Cardiac muscle cell (in vitro differentiated cells and primary cell): ENCODE data around the gene SLC36A2. TPM values are rescaled to one million over a fixed set of nuclear protein-coding genes. Genes with fewer than 3 reads are reported as not detected.

Source experiments
- DNase-seq, 2 donors: peaks; one replicate each; pipeline versions ENCODE4 v3.0.0 to v3.0.0-alpha.2; 2010 to 2017; ENCODE audit warnings: low read depth in 1 of 2, low spot score in 1 of 2
- H3K27ac ChIP-seq: fragments of 200-600 bp; sonication (generic); 2 replicates; pipeline ENCODE4 v1.5.1; 2016
- H3K27me3 ChIP-seq: fragments of 200-600 bp; sonication (generic); 2 replicates; pipeline ENCODE4 v1.6.0; 2016; ENCODE audit warnings: control low read depth
- H3K36me3 ChIP-seq: fragments of 200-600 bp; sonication (generic); 2 replicates; pipeline ENCODE4 v1.5.1; 2016; ENCODE audit warnings: control low read depth
- H3K4me1 ChIP-seq: fragments of 200-600 bp; sonication (generic); 2 replicates; pipeline ENCODE4 v1.8.1; 2017; ENCODE audit warnings: low read depth, mild to moderate bottlenecking, mixed run types
- H3K4me3 ChIP-seq: fragments of 200-600 bp; sonication (generic); 2 replicates; pipeline ENCODE4 v1.5.1; 2016; ENCODE audit warnings: mild to moderate bottlenecking
- H3K9me3 ChIP-seq: fragments of 200-600 bp; sonication (generic); 2 replicates; pipeline ENCODE4 v1.5.1; 2017; ENCODE audit warnings: low read depth, mild to moderate bottlenecking, control low read depth
- polyA plus RNA-seq: library from polyadenylated mRNA; unstranded; fragments of >200 nt; fragmentation: Nextera tagmentation; extraction: Ambion mirVana; gene quantifications from 2 replicates; pipeline ENCODE4 v1.2.1, GENCODE V29; 2016
- total RNA-seq: library from RNA; depleted of rRNA; stranded (reverse); fragments of >200 nt; gene quantifications from 2 replicates; pipeline ENCODE4 v1.2.3, GENCODE V29; 2016
- TF ChIP-seq, protein P1 (sequence below): IDR thresholded peaks from 2 replicates; pipeline ENCODE4 v1.5.1; 2012; ENCODE audit warnings: low read depth, mild to moderate bottlenecking, low read length

SLC36A2 gene
- total and polyA plus RNA-seq, 2 experiments from 2014 or later = not detected

DNA sequence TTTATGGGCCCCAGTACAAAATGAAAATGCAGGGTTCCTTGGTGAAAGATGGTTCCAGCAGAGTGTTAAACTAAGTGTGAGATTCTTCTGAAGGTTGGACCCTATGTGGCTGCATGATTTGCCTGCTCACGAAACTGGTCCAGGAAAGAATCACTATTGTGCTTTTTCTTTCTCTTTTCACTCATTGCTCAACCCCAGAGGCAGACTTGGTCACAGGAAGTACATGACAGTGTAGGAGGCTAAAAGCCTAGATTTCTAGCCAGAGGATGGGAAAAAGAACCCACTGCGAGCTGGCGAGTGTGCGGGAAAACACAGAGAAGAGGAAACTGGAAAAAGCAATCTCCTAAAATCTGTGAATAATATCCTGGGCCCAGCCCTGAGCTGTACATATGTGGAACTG is 18.6 kb downstream of the SLC36A2 start:
- peaks cover 4% of the 10 kb centered on the region for H3K4me1 ChIP-seq
- peak in 1 of 2 donors; percentile 20 for DNase-seq
- no peak overlapping the region for H3K27ac ChIP-seq
- H3K9me3 ChIP-seq = no peaks in the 10 kb centered on the region
- H3K4me3 ChIP-seq = no peak overlapping the region
- no peaks in the 10 kb centered on the region for H3K36me3 ChIP-seq
- no peaks in the 10 kb centered on the region for H3K27me3 ChIP-seq
- TF ChIP-seq, protein P1, sequence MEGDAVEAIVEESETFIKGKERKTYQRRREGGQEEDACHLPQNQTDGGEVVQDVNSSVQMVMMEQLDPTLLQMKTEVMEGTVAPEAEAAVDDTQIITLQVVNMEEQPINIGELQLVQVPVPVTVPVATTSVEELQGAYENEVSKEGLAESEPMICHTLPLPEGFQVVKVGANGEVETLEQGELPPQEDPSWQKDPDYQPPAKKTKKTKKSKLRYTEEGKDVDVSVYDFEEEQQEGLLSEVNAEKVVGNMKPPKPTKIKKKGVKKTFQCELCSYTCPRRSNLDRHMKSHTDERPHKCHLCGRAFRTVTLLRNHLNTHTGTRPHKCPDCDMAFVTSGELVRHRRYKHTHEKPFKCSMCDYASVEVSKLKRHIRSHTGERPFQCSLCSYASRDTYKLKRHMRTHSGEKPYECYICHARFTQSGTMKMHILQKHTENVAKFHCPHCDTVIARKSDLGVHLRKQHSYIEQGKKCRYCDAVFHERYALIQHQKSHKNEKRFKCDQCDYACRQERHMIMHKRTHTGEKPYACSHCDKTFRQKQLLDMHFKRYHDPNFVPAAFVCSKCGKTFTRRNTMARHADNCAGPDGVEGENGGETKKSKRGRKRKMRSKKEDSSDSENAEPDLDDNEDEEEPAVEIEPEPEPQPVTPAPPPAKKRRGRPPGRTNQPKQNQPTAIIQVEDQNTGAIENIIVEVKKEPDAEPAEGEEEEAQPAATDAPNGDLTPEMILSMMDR = no peak

GRCh38 chr5:151327585-151327984 is 19.8 kb downstream of the SLC36A2 start:
- H3K9me3 ChIP-seq = no peaks in the 10 kb centered on the region
- no peaks in the 10 kb centered on the region for H3K4me1 ChIP-seq
- DNase-seq = no peak
- H3K27ac ChIP-seq = no peak overlapping the region
- no peaks in the 10 kb centered on the region for H3K27me3 ChIP-seq
- H3K36me3 ChIP-seq = no peaks in the 10 kb centered on the region
- TF ChIP-seq, protein P1 = no peak
- H3K4me3 ChIP-seq = no peak overlapping the region

DNA sequence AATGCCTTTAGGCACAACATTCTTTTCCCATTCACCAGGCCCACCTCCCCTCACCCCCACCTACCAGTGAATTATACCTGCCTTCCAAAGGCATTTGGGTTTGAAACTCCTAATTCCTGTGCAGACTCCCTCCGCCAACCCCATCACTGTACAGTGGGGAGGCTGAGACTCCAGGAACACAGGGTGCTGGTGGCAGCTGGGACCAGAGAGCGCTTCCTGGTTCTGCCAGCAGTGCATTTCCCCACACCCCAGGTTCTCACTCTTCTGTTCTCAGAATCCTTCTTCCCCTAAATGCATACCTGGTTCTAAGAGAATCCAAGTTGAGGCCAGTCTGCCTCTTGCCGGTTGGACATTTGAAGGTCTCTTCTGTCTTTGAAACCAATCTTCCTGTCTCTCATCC is 21.1 kb downstream of the SLC36A2 start:
- Histone ChIP-seq H3K4me3 (no peak overlapping the region), H3K9me3 (no peaks in the 10 kb centered on the region), H3K27me3 (no peaks in the 10 kb centered on the region), H3K36me3 (no peaks in the 10 kb centered on the region), H3K27ac (no peak overlapping the region), H3K4me1 (no peaks in the 10 kb centered on the region)
- TF ChIP-seq, protein P1 = no peak
- no peak for DNase-seq

- Histone ChIP-seq H3K27me3 (no peaks in the 10 kb centered on the region), H3K9me3 (no peaks in the 10 kb centered on the region), H3K4me1 (no peaks in the 10 kb centered on the region), H3K27ac (no peak overlapping the region), H3K36me3 (no peaks in the 10 kb centered on the region), H3K4me3 (no peak overlapping the region)
- TF ChIP-seq, protein P1 = no peak
- no peak for DNase-seq
Observed at GRCh38 chr5:151320481-151320880, 26.9 kb downstream of the SLC36A2 start.

- TF ChIP-seq, protein P1 = peak; percentile 41
- Histone ChIP-seq H3K4me3 (no peak overlapping the region), H3K27me3 (no peaks in the 10 kb centered on the region), H3K36me3 (no peaks in the 10 kb centered on the region), H3K4me1 (no peaks in the 10 kb centered on the region), H3K27ac (peak overlapping the region; percentile 59), H3K9me3 (no peaks in the 10 kb centered on the region)
- peak; percentile 46 to 51 for DNase-seq
Observed at GRCh38 chr5:151318850-151319732, 28.3 kb downstream of the SLC36A2 start.
